Activated CD4-positive, alpha-beta T cell treated with anti-CD3 and anti-CD28 coated beads, Interleukin-2, Interleukin-4, amounts not matched to agents 100 ng/mL and 50 ng/mL, durations not matched to agents 16 hours and 8 hours (primary cell): Measurements from ENCODE around the gene TNFAIP8L1.
A peak's percentile ranks its signal among the peaks of the same experiment; 100 is the strongest.
"Not testable (repeated sequence)": the region's sequence is repeated elsewhere in the genome, so short reads cannot be mapped to it uniquely, and the experiment has no call there.

Experiments used
- DNase-seq: peaks from one replicate; pipeline ENCODE4 v3.0.0-alpha.2; 2020; ENCODE audit warnings: low spot score

TNFAIP8L1 gene

DNA sequence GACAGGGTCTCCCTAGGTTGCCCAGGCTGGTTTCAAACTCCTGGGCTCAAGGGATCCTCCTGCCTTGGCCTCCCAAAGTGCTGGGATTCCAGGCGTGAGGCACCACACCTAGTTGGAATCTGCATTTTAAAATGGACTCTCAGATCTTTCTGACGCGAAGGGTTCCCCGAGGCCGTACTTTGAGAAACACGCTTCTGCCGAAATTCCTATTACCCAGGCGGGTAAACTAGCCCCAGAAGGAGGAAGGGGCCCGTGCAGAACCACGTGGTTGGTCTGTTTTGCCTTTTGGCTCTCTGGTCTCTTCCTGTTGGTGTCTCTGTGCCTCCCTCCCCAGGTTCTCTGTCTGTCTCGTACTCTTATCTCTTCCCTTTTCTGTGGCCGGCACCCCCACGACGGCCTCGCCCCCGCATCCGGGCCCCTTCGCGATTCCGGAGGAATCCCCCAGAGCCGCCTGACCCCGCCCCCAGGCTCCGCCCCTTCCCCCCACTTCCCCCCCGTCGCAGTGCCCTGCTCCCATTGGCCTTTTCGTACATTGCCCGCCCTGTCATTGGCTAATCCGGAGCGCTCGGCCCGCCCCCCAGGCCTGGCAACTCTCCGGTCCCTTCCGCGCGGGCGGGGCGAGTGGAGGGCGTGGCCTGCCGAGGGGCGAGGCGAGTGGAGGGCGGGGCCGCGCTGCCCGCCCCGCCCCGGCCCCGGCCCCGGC lies at the start of gene TNFAIP8L1:
Gene TNFAIP8L1 (plus strand): TSS at position 689 of the 703 bp plus-strand sequence. CDS start 12,354 bp downstream, outside the sequence.
- peak; percentile 99 for DNase-seq

GRCh38 chr19:4589579-4590410 lies 49.5 kb upstream of the TNFAIP8L1 start:
- peak; percentile 9 for DNase-seq

DNA sequence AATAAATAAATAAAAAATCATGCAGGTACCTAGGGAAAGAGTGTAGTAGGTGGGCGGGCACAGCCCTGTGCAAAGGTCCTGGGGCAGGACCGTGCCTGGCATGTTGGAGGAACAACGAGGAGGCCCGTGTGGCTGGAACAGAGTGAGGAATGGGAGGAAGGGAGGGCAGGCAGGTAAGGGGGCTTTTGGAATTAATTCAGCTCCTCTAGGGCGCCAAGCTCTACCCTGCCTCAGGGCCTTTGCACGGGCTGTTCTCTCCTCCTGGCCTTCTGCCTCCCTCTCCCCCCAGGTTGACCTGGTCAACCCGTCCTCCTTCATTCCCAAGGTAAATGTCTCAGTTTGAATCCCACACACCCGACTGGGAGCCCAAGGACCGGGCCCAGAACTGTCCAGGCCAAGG lies 48.8 kb upstream of the TNFAIP8L1 start:
- no peak for DNase-seq

GRCh38 chr19:4591320-4591719 lies 48.0 kb upstream of the TNFAIP8L1 start:
- no peak for DNase-seq

- no peak for DNase-seq
These were observed 46.9 kb upstream of the TNFAIP8L1 start for GRCh38 chr19:4592445-4592844.

- DNase-seq = no peak
These were observed 45.9 kb upstream of the TNFAIP8L1 start for GRCh38 chr19:4593409-4593851.

- DNase-seq = no peak
These were observed 45.1 kb upstream of the TNFAIP8L1 start for GRCh38 chr19:4594201-4594600.

DNA sequence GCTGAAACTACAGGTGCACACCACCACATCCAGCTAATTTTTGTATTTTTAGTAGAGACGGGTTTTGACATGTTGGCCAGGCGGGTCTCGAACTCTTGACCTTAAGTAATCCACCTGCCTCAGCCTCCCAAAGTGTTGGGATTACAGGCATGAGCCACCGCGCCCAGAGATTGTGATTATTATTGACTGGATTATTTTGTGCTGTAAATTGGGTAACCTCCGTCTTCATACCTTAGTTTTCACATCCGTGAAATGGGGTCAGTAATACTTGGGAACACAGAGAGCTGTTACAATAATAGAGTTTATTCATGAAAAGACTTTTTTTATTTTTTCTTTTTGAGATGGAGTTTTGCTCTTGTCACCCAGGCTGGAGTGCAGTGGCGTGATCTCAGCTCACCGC lies 44.2 kb upstream of the TNFAIP8L1 start:
- DNase-seq = not testable (repeated sequence)

DNA sequence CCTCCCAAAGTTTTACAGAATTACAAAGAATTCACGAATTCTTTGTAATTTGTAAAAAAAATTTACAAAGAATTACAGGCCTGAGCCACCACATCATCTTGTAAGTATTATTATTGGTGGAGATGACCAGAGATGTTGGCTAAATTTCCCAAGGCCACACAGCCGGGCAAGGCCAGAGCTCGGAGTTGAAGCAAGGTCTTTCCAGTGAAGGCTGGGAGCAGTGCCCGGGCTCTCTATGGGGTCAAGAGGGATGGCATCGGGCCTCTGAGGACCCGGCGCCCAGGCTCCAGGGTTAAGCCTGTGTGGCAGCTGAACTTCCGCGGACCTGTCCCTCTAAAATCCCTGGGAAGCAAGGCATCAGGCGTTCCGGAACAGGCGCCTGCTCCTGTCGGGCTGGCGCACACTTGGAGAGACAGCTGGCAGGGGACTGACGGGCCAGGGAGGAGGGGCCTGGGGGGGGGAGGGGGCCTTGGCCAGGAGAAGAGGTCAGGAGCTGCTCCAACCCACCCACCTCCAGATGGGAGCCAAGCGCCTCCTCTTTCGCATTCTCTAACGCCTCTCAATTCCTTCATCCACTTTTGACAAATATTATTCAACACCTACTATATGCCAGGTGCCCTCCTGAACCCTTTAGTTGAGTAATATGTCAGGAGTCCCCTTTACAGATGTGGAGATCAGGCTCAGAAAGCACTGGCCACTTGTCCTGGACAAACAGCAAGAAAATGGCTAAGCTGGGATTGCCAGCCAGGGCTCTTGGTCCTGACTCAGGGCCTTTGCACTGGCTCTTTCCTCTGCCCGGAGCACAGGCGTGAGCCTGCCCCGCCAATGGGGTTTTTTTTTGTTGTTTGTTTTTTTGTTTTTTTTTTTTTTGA lies 43.0 kb upstream of the TNFAIP8L1 start:
- no peak for DNase-seq

GRCh38 chr19:4597278-4597974 lies 41.9 kb upstream of the TNFAIP8L1 start:
- no peak for DNase-seq

- DNase-seq = peak; percentile 49
These were observed 41.2 kb upstream of the TNFAIP8L1 start for GRCh38 chr19:4597975-4598671.

DNA sequence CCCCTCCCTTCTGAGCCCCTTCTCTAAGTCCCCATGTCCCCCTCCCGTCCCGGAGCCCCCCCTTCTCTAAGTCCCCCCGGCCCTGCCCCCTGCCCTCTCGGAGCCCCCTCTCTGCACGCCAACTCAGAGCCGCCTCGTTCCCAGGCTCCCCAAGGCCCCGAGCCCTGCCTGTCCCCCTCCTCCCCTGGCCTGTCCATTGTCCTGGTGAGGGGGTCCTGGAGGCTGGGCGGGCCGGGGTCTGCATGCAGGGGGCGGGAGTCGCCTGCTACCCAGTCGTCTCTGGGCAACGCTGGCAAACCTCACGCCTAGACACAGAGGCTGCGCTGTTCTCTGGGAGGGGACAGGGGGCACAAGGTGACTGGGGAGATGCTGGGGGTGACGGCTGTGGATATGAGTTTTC lies 40.6 kb upstream of the TNFAIP8L1 start:
- DNase-seq = no peak

DNA sequence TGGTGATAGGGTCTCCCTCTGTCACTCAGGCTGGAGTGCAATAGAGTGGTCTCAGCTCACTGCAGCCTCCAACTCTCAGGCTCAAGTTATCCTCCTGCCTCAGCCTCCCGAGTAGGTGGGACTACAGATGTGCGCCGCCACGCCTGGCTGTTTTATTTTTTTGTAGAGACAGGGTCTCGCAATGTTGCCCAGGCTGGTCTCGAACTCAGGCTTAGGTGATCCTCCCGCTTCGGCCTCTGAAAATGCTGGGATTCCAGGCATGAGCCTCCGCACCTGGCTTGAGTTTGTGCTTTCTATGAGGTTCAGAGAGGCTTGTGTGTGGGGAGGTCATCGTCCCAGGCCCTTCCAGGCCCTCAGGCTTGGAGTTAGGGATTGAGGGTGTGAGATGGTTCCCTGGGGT lies 39.2 kb upstream of the TNFAIP8L1 start:
- DNase-seq = no peak

- no peak for DNase-seq
These were observed 38.4 kb upstream of the TNFAIP8L1 start for GRCh38 chr19:4600893-4601292.

GRCh38 chr19:4602173-4602788 lies 37.0 kb upstream of the TNFAIP8L1 start:
- DNase-seq = no peak

GRCh38 chr19:4602915-4603314 lies 36.4 kb upstream of the TNFAIP8L1 start:
- DNase-seq = no peak

DNA sequence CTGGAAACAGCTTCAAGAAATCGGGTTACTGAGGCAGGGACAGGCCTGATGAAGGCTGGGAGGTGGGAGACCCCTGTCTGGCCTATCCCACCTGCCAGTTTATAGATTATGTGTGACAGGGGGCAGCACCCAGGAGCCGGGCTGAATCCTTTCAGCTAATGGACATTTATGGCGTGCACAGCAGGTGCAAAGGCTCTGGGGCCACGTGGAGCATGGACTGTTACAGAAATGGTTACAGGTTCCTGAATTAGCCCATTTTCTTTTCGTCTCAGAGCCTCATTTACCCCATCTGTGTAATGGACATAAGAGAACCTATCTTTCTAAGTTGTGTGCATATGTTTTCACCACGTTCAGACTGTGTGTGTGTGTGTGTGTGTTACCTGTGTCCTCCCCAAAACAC lies 34.4 kb upstream of the TNFAIP8L1 start:
- DNase-seq = no peak

DNA sequence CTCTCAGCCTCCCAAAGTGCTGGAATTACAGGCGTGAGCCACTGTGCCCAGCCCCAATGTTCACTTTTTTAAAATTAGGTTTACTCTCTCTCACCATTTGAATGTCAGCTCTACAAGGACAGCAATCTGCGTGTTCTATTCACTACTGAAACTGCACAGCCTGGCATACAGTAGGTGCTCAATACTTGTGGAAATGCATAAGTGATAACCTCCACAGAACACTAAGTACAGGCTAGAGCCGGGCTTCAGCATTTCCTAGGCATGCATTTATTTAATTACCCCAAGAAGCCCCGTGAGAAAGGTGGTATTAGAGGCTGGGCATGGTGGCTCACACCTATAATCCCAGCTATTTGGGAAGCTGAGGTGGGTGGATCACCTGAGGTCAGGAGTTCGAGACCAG lies 33.1 kb upstream of the TNFAIP8L1 start:
- no peak for DNase-seq

- no peak for DNase-seq
These were observed 32.2 kb upstream of the TNFAIP8L1 start for GRCh38 chr19:4606921-4607678.
